Gastroesophageal sphincter (tissue), 2 donors: ENCODE results near the gene SMCHD1.

ENCODE experiments used
- EP300 ChIP-seq: sonication (generic); formaldehyde crosslinking; IDR thresholded peaks from one replicate; pipeline ENCODE4 v1.6.1; 2017; ENCODE audit warnings: antibody characterized with exemption, mild to moderate bottlenecking
- POLR2A ChIP-seq, 2 donors: fragments of 450-650 bp; IDR thresholded peaks; one replicate each; pipeline ENCODE4 v1.6.1; 2017; ENCODE audit warnings: antibody characterized with exemption in 2 of 2, mild to moderate bottlenecking in 2 of 2, moderate library complexity in 1 of 2

DNA sequence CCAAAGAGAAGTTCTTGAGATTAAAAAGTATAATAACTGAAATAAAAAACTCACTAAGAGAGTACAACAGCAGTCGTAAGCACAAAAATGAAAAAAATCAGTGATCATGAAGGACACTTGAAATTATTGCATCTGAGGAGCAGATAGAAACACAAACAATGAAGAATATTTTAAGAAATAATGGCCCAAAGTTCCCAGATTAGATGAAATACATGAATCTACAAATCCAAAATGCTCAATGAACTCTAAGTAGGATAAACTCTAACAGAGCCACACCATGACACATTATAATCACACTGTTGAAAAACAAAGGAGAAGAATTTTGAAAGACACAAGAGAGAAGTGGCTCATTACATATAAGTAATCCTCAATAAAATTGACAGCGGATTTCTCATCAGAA, 159.4 kb downstream of the SMCHD1 start:
- TF ChIP-seq EP300 (no peak), POLR2A (IDR thresholded peaks at IDR 0.05) (no peak)
